ENCODE measurements around the gene MEIOSIN. TPM values are rescaled to one million over a fixed set of nuclear protein-coding genes. Genes with fewer than 3 reads are reported as not detected.

The MEIOSIN gene
- total RNA-seq, 2 donors from 2014 or later, result not detected

GRCh38 chr19:45754323-45754722 lies 21.1 kb downstream of the MEIOSIN start:
- no peaks in the 10 kb centered on the region for H3K4me1 ChIP-seq (ENCODE audit: control insufficient read depth, insufficient read depth, low read length)
- no peaks in the 10 kb centered on the region for H3K36me3 ChIP-seq (ENCODE audit: control insufficient read depth, insufficient read depth, low read length)
- H3K4me1 Mint-ChIP-seq, result peaks cover 2% of the 10 kb centered on the region
- no peak overlapping the region for H3K9ac ChIP-seq (ENCODE audit: extremely low read depth, low read length, poor library complexity, severe bottlenecking)
- no peaks in the 10 kb centered on the region for H3K9me3 ChIP-seq (ENCODE audit: control insufficient read depth, low read length)
- no peaks in the 10 kb centered on the region for H3K9me3 Mint-ChIP-seq
- no peak overlapping the region for H3K27ac Mint-ChIP-seq
- H3K4me3 ChIP-seq (ENCODE audit: low read length), result no peak overlapping the region
- no peak overlapping the region for H3K4me3 Mint-ChIP-seq
- H3K27me3 ChIP-seq (ENCODE audit: control insufficient read depth, insufficient read depth, low read length, poor library complexity, severe bottlenecking), result no peaks in the 10 kb centered on the region
- 92 to 96% methylated on average over 4 to 8 of the region's 8 CpGs for WGBS, 2 experiments (ENCODE audit: insufficient coverage in 1 of 2, insufficient read length in 1 of 2)
- no peak for DNase-seq
- H3K27ac ChIP-seq (ENCODE audit: low read depth, low read length), result no peak overlapping the region
- TF ChIP-seq CTCF (conservative IDR thresholded peaks at IDR 0.05), result no peak
- H3K27me3 Mint-ChIP-seq (ENCODE audit: insufficient read depth), result peaks cover 6% of the 10 kb centered on the region
- no peaks in the 10 kb centered on the region for H3K36me3 Mint-ChIP-seq (ENCODE audit: low read depth)

GRCh38 chr19:45757695-45758094 lies 24.5 kb downstream of the MEIOSIN start:
- Mint-ChIP-seq H3K9me3 (no peaks in the 10 kb centered on the region), H3K4me3 (no peak overlapping the region), H3K27me3 (ENCODE audit: insufficient read depth) (peaks cover 8% of the 10 kb centered on the region), H3K4me1 (peaks cover 2% of the 10 kb centered on the region), H3K27ac (no peak overlapping the region), H3K36me3 (ENCODE audit: low read depth) (no peaks in the 10 kb centered on the region)
- WGBS, 2 experiments (ENCODE audit: insufficient coverage in 1 of 2, insufficient read length in 1 of 2), result 90 to 93% methylated on average over 6 to 9 of the region's 9 CpGs
- Histone ChIP-seq H3K9ac (ENCODE audit: extremely low read depth, low read length, poor library complexity, severe bottlenecking) (no peak overlapping the region), H3K27ac (ENCODE audit: low read depth, low read length) (no peak overlapping the region), H3K27me3 (ENCODE audit: control insufficient read depth, insufficient read depth, low read length, poor library complexity, severe bottlenecking) (no peaks in the 10 kb centered on the region), H3K36me3 (ENCODE audit: control insufficient read depth, insufficient read depth, low read length) (no peaks in the 10 kb centered on the region), H3K4me1 (ENCODE audit: control insufficient read depth, insufficient read depth, low read length) (no peaks in the 10 kb centered on the region), H3K9me3 (ENCODE audit: control insufficient read depth, low read length) (no peaks in the 10 kb centered on the region), H3K4me3 (ENCODE audit: low read length) (no peak overlapping the region)
- no peak for DNase-seq
- no peak for TF ChIP-seq CTCF (conservative IDR thresholded peaks at IDR 0.05)

GRCh38 chr19:45758921-45759320 lies 25.7 kb downstream of the MEIOSIN start:
- Mint-ChIP-seq H3K4me3 (no peak overlapping the region), H3K27ac (no peak overlapping the region), H3K27me3 (ENCODE audit: insufficient read depth) (peaks cover 8% of the 10 kb centered on the region), H3K4me1 (no peaks in the 10 kb centered on the region), H3K36me3 (ENCODE audit: low read depth) (no peaks in the 10 kb centered on the region), H3K9me3 (no peaks in the 10 kb centered on the region)
- no peak overlapping the region for H3K4me3 ChIP-seq (ENCODE audit: low read length)
- WGBS, 2 experiments (ENCODE audit: insufficient coverage in 1 of 2, insufficient read length in 1 of 2), result 89 to 94% methylated on average over 5 to 9 of the region's 9 CpGs
- no peaks in the 10 kb centered on the region for H3K27me3 ChIP-seq (ENCODE audit: control insufficient read depth, insufficient read depth, low read length, poor library complexity, severe bottlenecking)
- H3K27ac ChIP-seq (ENCODE audit: low read depth, low read length), result no peak overlapping the region
- no peaks in the 10 kb centered on the region for H3K4me1 ChIP-seq (ENCODE audit: control insufficient read depth, insufficient read depth, low read length)
- H3K9ac ChIP-seq (ENCODE audit: extremely low read depth, low read length, poor library complexity, severe bottlenecking), result no peak overlapping the region
- no peak for DNase-seq
- TF ChIP-seq CTCF (conservative IDR thresholded peaks at IDR 0.05), result no peak
- no peaks in the 10 kb centered on the region for H3K36me3 ChIP-seq (ENCODE audit: control insufficient read depth, insufficient read depth, low read length)
- H3K9me3 ChIP-seq (ENCODE audit: control insufficient read depth, low read length), result no peaks in the 10 kb centered on the region
